ENCODE data around the gene SHC3. TPM values are rescaled to one million over a fixed set of nuclear protein-coding genes. Genes with fewer than 3 reads are reported as not detected.

SHC3 gene
- total RNA-seq, 1 donor: 0.36 TPM

- Histone ChIP-seq H3K4me3 (ENCODE audit: insufficient read depth, low read length) (no peak overlapping the region), H3K27me3 (ENCODE audit: insufficient read depth, low read length) (no peaks in the 10 kb centered on the region), H3K9me3 (ENCODE audit: low read depth, low read length) (no peaks in the 10 kb centered on the region), H3K27ac (ENCODE audit: low read depth, low read length) (no peak overlapping the region), H3K4me2 (ENCODE audit: insufficient read depth, low read length) (no peak overlapping the region), H3K36me3 (ENCODE audit: insufficient read depth, low read length) (no peaks in the 10 kb centered on the region), H4K20me1 (ENCODE audit: insufficient read depth, low read length) (no peaks in the 10 kb centered on the region), H2AFZ (ENCODE audit: low read length) (no peak overlapping the region), H3K79me2 (ENCODE audit: insufficient read depth, low read length) (no peaks in the 10 kb centered on the region), H3K4me1 (ENCODE audit: insufficient read depth, low read length) (no peaks in the 10 kb centered on the region)
- DNase-seq (ENCODE audit: insufficient read length, low spot score, missing footprints): no peak
- TF ChIP-seq CTCF (IDR thresholded peaks at IDR 0.05; ENCODE audit: extremely low read depth, low read depth, low read length): no peak
Observed at GRCh38 chr9:89186960-89187359, 8.3 kb upstream of the SHC3 start.

- no peaks in the 10 kb centered on the region for H3K79me2 ChIP-seq (ENCODE audit: insufficient read depth, low read length)
- no peak overlapping the region for H2AFZ ChIP-seq (ENCODE audit: low read length)
- no peaks in the 10 kb centered on the region for H4K20me1 ChIP-seq (ENCODE audit: insufficient read depth, low read length)
- H3K27ac ChIP-seq (ENCODE audit: low read depth, low read length): no peak overlapping the region
- no peak for DNase-seq (ENCODE audit: insufficient read length, low spot score, missing footprints)
- H3K36me3 ChIP-seq (ENCODE audit: insufficient read depth, low read length): no peaks in the 10 kb centered on the region
- H3K4me2 ChIP-seq (ENCODE audit: insufficient read depth, low read length): no peak overlapping the region
- no peaks in the 10 kb centered on the region for H3K27me3 ChIP-seq (ENCODE audit: insufficient read depth, low read length)
- no peak for TF ChIP-seq CTCF (IDR thresholded peaks at IDR 0.05; ENCODE audit: extremely low read depth, low read depth, low read length)
- H3K9me3 ChIP-seq (ENCODE audit: low read depth, low read length): no peaks in the 10 kb centered on the region
- H3K4me3 ChIP-seq (ENCODE audit: insufficient read depth, low read length): no peak overlapping the region
- no peaks in the 10 kb centered on the region for H3K4me1 ChIP-seq (ENCODE audit: insufficient read depth, low read length)
Observed at GRCh38 chr9:89185980-89186379, 7.4 kb upstream of the SHC3 start.

- H3K4me1 ChIP-seq (ENCODE audit: insufficient read depth, low read length): peaks cover 15% of the 10 kb centered on the region
Observed at GRCh38 chr9:89183146-89183545, 4.5 kb upstream of the SHC3 start.

GRCh38 chr9:89182369-89182768, 3.8 kb upstream of the SHC3 start:
- no peak for TF ChIP-seq CTCF (IDR thresholded peaks at IDR 0.05; ENCODE audit: extremely low read depth, low read depth, low read length)

More at GRCh38 chr9:89183146-89183545, 4.5 kb upstream of the SHC3 start:
- no peak overlapping the region for H3K4me2 ChIP-seq (ENCODE audit: insufficient read depth, low read length)
- no peak overlapping the region for H3K4me3 ChIP-seq (ENCODE audit: insufficient read depth, low read length)
- H3K27me3 ChIP-seq (ENCODE audit: insufficient read depth, low read length): peaks cover 12% of the 10 kb centered on the region
- H4K20me1 ChIP-seq (ENCODE audit: insufficient read depth, low read length): no peaks in the 10 kb centered on the region
- DNase-seq (ENCODE audit: insufficient read length, low spot score, missing footprints): no peak
- no peaks in the 10 kb centered on the region for H3K9me3 ChIP-seq (ENCODE audit: low read depth, low read length)
- no peak overlapping the region for H2AFZ ChIP-seq (ENCODE audit: low read length)
- H3K36me3 ChIP-seq (ENCODE audit: insufficient read depth, low read length): no peaks in the 10 kb centered on the region
- no peaks in the 10 kb centered on the region for H3K79me2 ChIP-seq (ENCODE audit: insufficient read depth, low read length)
- no peak overlapping the region for H3K27ac ChIP-seq (ENCODE audit: low read depth, low read length)
- TF ChIP-seq CTCF (IDR thresholded peaks at IDR 0.05; ENCODE audit: extremely low read depth, low read depth, low read length): no peak

More at GRCh38 chr9:89182369-89182768, 3.8 kb upstream of the SHC3 start:
- H3K27me3 ChIP-seq (ENCODE audit: insufficient read depth, low read length): peaks cover 16% of the 10 kb centered on the region
- H3K27ac ChIP-seq (ENCODE audit: low read depth, low read length): no peak overlapping the region
- no peaks in the 10 kb centered on the region for H4K20me1 ChIP-seq (ENCODE audit: insufficient read depth, low read length)
- no peak overlapping the region for H3K4me2 ChIP-seq (ENCODE audit: insufficient read depth, low read length)
- H3K4me3 ChIP-seq (ENCODE audit: insufficient read depth, low read length): no peak overlapping the region
- no peaks in the 10 kb centered on the region for H3K9me3 ChIP-seq (ENCODE audit: low read depth, low read length)
- no peaks in the 10 kb centered on the region for H3K36me3 ChIP-seq (ENCODE audit: insufficient read depth, low read length)
- peaks cover 15% of the 10 kb centered on the region for H3K4me1 ChIP-seq (ENCODE audit: insufficient read depth, low read length)
- no peak overlapping the region for H2AFZ ChIP-seq (ENCODE audit: low read length)
- no peak for DNase-seq (ENCODE audit: insufficient read length, low spot score, missing footprints)
- no peaks in the 10 kb centered on the region for H3K79me2 ChIP-seq (ENCODE audit: insufficient read depth, low read length)

All from osteoblast (primary cell).